ENCODE results near the gene MRPL38.
"Not testable (repeated sequence)": the region's sequence is repeated elsewhere in the genome, so short reads cannot be mapped to it uniquely, and the experiment has no call there.

The MRPL38 gene

DNA sequence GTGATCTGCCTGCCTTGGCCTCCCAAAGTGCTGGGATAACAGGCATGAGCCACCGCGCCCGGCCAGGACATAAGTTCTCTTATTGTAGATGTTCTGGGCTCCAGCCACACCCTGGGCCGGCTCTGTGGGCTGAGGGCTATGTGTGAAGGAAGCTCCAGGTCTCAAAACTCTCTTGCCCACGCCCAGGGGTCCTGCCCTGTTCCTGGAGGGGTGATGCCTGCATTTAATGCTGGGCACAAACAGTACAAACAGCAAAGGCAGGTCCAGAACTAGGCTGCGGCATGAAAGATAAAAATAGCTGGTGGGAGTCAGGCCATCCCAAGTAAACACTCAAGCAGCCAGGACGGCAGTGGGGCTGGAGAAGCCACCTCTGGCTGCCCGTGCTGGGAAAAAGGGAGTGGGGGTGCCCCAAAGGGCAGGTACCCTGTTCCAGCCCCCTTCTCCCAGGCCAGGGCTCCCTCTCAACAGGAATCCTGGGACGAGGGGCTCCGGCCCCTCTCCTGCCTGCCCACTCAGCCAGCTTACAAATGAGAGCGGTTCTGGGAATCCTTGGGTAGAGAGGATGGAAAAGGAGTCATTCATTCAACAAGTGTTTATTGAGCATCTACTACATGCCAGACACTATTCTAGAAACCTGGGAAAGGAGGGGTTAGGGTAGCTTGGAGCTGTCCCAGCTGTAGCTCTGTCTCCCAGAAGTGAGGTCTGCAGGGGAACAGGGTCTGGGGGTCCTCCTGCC, 30.9 kb downstream of the MRPL38 start:
- TF ChIP-seq, protein P1, sequence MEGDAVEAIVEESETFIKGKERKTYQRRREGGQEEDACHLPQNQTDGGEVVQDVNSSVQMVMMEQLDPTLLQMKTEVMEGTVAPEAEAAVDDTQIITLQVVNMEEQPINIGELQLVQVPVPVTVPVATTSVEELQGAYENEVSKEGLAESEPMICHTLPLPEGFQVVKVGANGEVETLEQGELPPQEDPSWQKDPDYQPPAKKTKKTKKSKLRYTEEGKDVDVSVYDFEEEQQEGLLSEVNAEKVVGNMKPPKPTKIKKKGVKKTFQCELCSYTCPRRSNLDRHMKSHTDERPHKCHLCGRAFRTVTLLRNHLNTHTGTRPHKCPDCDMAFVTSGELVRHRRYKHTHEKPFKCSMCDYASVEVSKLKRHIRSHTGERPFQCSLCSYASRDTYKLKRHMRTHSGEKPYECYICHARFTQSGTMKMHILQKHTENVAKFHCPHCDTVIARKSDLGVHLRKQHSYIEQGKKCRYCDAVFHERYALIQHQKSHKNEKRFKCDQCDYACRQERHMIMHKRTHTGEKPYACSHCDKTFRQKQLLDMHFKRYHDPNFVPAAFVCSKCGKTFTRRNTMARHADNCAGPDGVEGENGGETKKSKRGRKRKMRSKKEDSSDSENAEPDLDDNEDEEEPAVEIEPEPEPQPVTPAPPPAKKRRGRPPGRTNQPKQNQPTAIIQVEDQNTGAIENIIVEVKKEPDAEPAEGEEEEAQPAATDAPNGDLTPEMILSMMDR (IDR thresholded peaks at IDR 0.05; ENCODE audit: extremely low read depth, insufficient read depth, missing control alignments) = no peak
- in situ Hi-C loops (cut with MboI; ENCODE audit: low pct_unique_long_range_greater_than_20kb, low sequenced_read_pairs, unreplicated experiment) = no loop called here
- DNase-seq (ENCODE audit: low spot score) = no peak

GRCh38 chr17:75872434-75873351, 32.0 kb downstream of the MRPL38 start:
- TF ChIP-seq, protein P1 (IDR thresholded peaks at IDR 0.05; ENCODE audit: extremely low read depth, insufficient read depth, missing control alignments) = no peak
- in situ Hi-C loops (cut with MboI; ENCODE audit: low pct_unique_long_range_greater_than_20kb, low sequenced_read_pairs, unreplicated experiment) = no loop called here
- no peak for DNase-seq (ENCODE audit: low spot score)

GRCh38 chr17:75870228-75870627, 34.5 kb downstream of the MRPL38 start:
- in situ Hi-C loops (cut with MboI; ENCODE audit: low pct_unique_long_range_greater_than_20kb, low sequenced_read_pairs, unreplicated experiment); DNase-seq (ENCODE audit: low spot score): not testable (repeated sequence)

DNA sequence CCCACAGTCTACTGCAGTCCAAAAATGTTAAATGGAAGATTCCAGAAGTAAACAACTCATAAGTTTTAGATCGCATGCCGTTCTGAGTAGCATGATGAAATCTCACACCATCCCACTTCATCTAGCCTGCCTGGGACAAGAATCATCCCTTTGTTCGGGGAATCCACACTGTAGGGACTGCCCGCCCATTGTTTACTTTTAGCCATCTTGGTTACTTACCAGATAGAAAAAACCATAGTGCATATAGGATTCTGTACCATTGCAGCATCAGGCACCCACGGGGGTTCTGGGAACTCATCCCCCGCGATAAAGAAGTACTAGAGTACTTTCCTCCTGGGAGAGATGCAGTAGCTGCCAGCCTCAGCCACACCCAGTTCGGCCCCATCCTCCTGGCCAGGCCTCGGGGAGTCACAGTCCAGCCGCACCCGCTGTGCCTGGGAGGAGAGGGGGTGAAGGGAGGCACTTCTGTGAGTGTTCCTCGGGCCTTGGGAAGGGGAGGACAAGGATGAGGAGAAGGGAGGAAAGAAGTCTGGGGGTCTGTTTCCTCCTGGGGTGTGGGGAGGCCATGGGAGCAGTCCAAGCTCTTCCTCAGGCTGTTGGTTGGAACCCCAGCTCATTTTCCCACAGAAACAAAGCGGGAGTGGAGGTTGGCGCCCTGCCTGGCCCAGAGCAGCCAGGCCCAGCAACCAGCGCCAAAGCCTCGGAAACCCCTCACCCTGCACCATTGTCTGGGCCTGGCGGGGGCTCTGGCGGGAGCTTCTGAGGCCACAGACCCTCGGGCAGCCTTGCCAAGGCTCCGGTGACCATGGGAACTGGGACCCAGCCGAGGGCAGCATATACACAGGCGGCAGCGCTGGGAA, 35.2 kb downstream of the MRPL38 start:
- in situ Hi-C loops (cut with MboI; ENCODE audit: low pct_unique_long_range_greater_than_20kb, low sequenced_read_pairs, unreplicated experiment) = no loop called here
- no peak for DNase-seq (ENCODE audit: low spot score)
- TF ChIP-seq, protein P1 (IDR thresholded peaks at IDR 0.05; ENCODE audit: extremely low read depth, insufficient read depth, missing control alignments) = no peak

GRCh38 chr17:75868730-75869281, 35.9 kb downstream of the MRPL38 start:
- DNase-seq (ENCODE audit: low spot score); in situ Hi-C loops (cut with MboI; ENCODE audit: low pct_unique_long_range_greater_than_20kb, low sequenced_read_pairs, unreplicated experiment): not testable (repeated sequence)

GRCh38 chr17:75865404-75866188, 39.1 kb downstream of the MRPL38 start:
- DNase-seq (ENCODE audit: low spot score); in situ Hi-C loops (cut with MboI; ENCODE audit: low pct_unique_long_range_greater_than_20kb, low sequenced_read_pairs, unreplicated experiment): not testable (repeated sequence)

- DNase-seq (ENCODE audit: low spot score); in situ Hi-C loops (cut with MboI; ENCODE audit: low pct_unique_long_range_greater_than_20kb, low sequenced_read_pairs, unreplicated experiment): not testable (repeated sequence)
Measured at GRCh38 chr17:75864887-75865286, 39.8 kb downstream of the MRPL38 start.

DNA sequence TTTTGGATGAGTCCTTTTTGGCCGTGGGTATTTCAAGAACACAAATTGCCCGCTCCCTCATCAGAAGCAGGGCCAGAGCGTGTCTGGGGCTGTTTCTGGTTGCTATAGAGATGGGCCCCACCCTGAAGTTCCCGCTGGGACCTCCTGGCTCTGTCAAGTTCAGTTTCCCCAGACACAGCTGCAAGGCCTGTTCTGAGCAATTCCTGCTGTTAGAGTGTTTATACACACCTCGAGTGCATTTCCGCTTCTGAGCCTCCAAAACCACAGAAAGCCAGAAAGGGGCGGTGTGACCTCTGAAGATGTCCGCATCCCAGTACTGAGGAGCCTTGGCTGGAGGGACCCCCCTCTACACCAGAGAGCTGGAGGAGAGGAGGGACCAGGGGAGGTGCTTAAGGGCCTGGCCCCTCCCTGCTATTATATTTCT, 40.2 kb downstream of the MRPL38 start:
- TF ChIP-seq, protein P1 (IDR thresholded peaks at IDR 0.05; ENCODE audit: extremely low read depth, insufficient read depth, missing control alignments) = no peak
- in situ Hi-C loops (cut with MboI; ENCODE audit: low pct_unique_long_range_greater_than_20kb, low sequenced_read_pairs, unreplicated experiment) = no loop called here
- DNase-seq (ENCODE audit: low spot score) = peak; percentile 72

Measured in GM13977 (cell line).